Measurements from ENCODE around the gene NEDD8. TPM values are rescaled to one million over a fixed set of nuclear protein-coding genes. Genes with fewer than 3 reads are reported as not detected.
"Not testable (repeated sequence)": the region's sequence is repeated elsewhere in the genome, so short reads cannot be mapped to it uniquely, and the experiment has no call there.

Gene NEDD8
- polyA plus RNA-seq, 1 donor from 2014 or later, result 431 TPM

DNA sequence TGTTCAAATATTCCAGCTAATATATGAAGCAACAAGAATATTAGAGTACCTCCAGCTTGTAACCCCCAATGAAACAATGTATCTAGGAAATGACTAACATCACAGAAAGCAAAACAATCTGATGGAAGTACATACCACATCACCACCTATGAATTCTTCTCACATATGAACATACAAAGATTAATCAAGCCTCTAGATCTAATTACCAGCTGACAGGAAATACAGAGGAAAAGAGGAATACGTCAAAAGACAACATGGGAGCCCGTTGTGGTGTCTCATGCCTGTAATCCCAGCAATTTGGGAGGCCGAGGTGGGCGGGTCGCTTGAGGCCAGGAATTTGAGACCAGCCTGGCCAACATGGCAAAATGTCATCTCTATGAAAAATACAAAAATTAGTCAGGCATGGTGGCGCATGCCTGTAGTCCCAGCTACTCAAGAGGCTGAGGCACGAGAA is 7.5 kb downstream of the NEDD8 start:
- Histone ChIP-seq H3F3A (ENCODE audit: insufficient read depth, low read length, poor library complexity, severe bottlenecking) (no peaks in the 10 kb centered on the region), H3K4me2 (ENCODE audit: low read length) (no peak overlapping the region), H3K27me3 (ENCODE audit: insufficient read depth, low read depth, low read length) (no peaks in the 10 kb centered on the region), H3K36me3 (ENCODE audit: insufficient read depth, low read length) (no peaks in the 10 kb centered on the region), H3K9me2 (ENCODE audit: insufficient read depth, low read length) (no peaks in the 10 kb centered on the region), H3K9me3 (ENCODE audit: low read length) (no peaks in the 10 kb centered on the region), H3K4me3 (ENCODE audit: low read length) (no peak overlapping the region), H4K20me1 (ENCODE audit: insufficient read depth) (no peaks in the 10 kb centered on the region), H3K27ac (ENCODE audit: low read length) (no peak overlapping the region), H3K79me2 (replicated peaks; ENCODE audit: insufficient read depth, low read length) (peaks cover 16% of the 10 kb centered on the region), H3K9ac (ENCODE audit: low read length) (no peak overlapping the region), H2AFZ (ENCODE audit: low read depth, low read length) (no peak overlapping the region)
- no peak for TF ChIP-seq MXI1 (conservative IDR thresholded peaks at IDR 0.05; ENCODE audit: poor library complexity, severe bottlenecking)
- no peak for TF ChIP-seq SMC3 (conservative IDR thresholded peaks at IDR 0.05; ENCODE audit: poor library complexity)
- no peak for TF ChIP-seq RAD21 (conservative IDR thresholded peaks at IDR 0.05)
- TF ChIP-seq EP300 (conservative IDR thresholded peaks at IDR 0.05; ENCODE audit: poor library complexity, severe bottlenecking), result no peak
- no peak for TF ChIP-seq TAF1 (IDR thresholded peaks at IDR 0.05; ENCODE audit: low read depth)
- TF ChIP-seq POLR2AphosphoS5 (IDR thresholded peaks at IDR 0.05), result no peak
- TF ChIP-seq, protein P1, sequence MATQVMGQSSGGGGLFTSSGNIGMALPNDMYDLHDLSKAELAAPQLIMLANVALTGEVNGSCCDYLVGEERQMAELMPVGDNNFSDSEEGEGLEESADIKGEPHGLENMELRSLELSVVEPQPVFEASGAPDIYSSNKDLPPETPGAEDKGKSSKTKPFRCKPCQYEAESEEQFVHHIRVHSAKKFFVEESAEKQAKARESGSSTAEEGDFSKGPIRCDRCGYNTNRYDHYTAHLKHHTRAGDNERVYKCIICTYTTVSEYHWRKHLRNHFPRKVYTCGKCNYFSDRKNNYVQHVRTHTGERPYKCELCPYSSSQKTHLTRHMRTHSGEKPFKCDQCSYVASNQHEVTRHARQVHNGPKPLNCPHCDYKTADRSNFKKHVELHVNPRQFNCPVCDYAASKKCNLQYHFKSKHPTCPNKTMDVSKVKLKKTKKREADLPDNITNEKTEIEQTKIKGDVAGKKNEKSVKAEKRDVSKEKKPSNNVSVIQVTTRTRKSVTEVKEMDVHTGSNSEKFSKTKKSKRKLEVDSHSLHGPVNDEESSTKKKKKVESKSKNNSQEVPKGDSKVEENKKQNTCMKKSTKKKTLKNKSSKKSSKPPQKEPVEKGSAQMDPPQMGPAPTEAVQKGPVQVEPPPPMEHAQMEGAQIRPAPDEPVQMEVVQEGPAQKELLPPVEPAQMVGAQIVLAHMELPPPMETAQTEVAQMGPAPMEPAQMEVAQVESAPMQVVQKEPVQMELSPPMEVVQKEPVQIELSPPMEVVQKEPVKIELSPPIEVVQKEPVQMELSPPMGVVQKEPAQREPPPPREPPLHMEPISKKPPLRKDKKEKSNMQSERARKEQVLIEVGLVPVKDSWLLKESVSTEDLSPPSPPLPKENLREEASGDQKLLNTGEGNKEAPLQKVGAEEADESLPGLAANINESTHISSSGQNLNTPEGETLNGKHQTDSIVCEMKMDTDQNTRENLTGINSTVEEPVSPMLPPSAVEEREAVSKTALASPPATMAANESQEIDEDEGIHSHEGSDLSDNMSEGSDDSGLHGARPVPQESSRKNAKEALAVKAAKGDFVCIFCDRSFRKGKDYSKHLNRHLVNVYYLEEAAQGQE (IDR thresholded peaks at IDR 0.05; ENCODE audit: borderline replicate concordance), result no peak
- TF ChIP-seq EZH2 (IDR thresholded peaks at IDR 0.05; ENCODE audit: borderline replicate concordance, insufficient read depth, low read length, poor library complexity, severe bottlenecking), result no peak
- TF ChIP-seq, protein P2, sequence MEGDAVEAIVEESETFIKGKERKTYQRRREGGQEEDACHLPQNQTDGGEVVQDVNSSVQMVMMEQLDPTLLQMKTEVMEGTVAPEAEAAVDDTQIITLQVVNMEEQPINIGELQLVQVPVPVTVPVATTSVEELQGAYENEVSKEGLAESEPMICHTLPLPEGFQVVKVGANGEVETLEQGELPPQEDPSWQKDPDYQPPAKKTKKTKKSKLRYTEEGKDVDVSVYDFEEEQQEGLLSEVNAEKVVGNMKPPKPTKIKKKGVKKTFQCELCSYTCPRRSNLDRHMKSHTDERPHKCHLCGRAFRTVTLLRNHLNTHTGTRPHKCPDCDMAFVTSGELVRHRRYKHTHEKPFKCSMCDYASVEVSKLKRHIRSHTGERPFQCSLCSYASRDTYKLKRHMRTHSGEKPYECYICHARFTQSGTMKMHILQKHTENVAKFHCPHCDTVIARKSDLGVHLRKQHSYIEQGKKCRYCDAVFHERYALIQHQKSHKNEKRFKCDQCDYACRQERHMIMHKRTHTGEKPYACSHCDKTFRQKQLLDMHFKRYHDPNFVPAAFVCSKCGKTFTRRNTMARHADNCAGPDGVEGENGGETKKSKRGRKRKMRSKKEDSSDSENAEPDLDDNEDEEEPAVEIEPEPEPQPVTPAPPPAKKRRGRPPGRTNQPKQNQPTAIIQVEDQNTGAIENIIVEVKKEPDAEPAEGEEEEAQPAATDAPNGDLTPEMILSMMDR (IDR thresholded peaks at IDR 0.05; ENCODE audit: poor library complexity, severe bottlenecking), result no peak

DNA sequence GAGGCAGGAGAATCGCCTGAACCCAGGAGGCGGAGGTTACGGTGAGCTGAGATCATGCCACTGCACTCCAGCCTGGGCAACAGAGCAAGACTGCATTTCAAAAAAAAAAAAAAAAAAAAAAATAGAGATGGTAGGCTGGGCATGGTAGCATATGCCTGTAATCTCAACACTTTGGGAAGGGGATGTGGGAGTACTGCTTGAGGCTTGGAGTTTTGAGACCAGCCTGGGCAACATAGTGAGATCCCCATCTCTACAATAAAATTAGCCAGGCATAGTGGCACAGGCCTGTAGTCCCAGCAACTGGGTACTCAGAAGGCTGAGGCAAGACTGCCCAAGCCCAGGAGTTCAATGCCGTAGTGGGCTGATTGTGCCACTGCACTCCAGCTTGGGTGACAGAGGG is 9.2 kb downstream of the NEDD8 start:
- H4K20me1 ChIP-seq (ENCODE audit: insufficient read depth); H3K79me2 ChIP-seq (replicated peaks; ENCODE audit: insufficient read depth, low read length); H3K27ac ChIP-seq (ENCODE audit: low read length); H3K9ac ChIP-seq (ENCODE audit: low read length); H2AFZ ChIP-seq (ENCODE audit: low read depth, low read length); H3F3A ChIP-seq (ENCODE audit: insufficient read depth, low read length, poor library complexity, severe bottlenecking); H3K36me3 ChIP-seq (ENCODE audit: insufficient read depth, low read length); H3K4me2 ChIP-seq (ENCODE audit: low read length); H3K4me3 ChIP-seq (ENCODE audit: low read length); H3K9me3 ChIP-seq (ENCODE audit: low read length); H3K27me3 ChIP-seq (ENCODE audit: insufficient read depth, low read depth, low read length); H3K9me2 ChIP-seq (ENCODE audit: insufficient read depth, low read length): not testable (repeated sequence)

DNA sequence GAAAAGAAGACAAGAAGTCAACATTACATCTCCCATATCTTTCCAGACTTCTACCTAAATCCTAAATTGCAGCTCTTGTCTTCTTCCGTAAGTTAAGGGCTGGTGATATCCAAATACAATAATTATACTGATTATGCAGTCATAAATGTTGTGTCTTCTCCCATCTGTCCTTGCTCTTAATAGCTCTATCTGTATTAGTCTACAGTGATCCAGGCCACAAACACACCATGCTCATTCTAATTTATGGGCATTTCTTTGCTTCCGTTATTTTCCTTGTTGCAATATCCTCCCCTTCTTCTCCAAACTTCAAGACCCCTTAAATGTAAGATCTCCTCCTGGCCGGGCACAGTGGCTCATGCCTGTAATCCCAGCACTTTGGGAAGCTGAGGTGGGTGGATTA is 12.6 kb downstream of the NEDD8 start:
- H3K27me3 ChIP-seq (ENCODE audit: insufficient read depth, low read depth, low read length), result no peaks in the 10 kb centered on the region
- H3K36me3 ChIP-seq (ENCODE audit: insufficient read depth, low read length), result no peaks in the 10 kb centered on the region
- H3K9me2 ChIP-seq (ENCODE audit: insufficient read depth, low read length), result no peaks in the 10 kb centered on the region
- no peaks in the 10 kb centered on the region for H3F3A ChIP-seq (ENCODE audit: insufficient read depth, low read length, poor library complexity, severe bottlenecking)
- H3K4me3 ChIP-seq (ENCODE audit: low read length), result no peak overlapping the region
- H3K9ac ChIP-seq (ENCODE audit: low read length), result no peak overlapping the region
- H3K9me3 ChIP-seq (ENCODE audit: low read length), result no peaks in the 10 kb centered on the region
- H3K4me2 ChIP-seq (ENCODE audit: low read length), result no peak overlapping the region
- TF ChIP-seq RAD21 (conservative IDR thresholded peaks at IDR 0.05) (no peak), SMC3 (conservative IDR thresholded peaks at IDR 0.05; ENCODE audit: poor library complexity) (no peak), MXI1 (conservative IDR thresholded peaks at IDR 0.05; ENCODE audit: poor library complexity, severe bottlenecking) (no peak), POLR2AphosphoS5 (IDR thresholded peaks at IDR 0.05) (no peak), EZH2 (IDR thresholded peaks at IDR 0.05; ENCODE audit: borderline replicate concordance, insufficient read depth, low read length, poor library complexity, severe bottlenecking) (no peak), EP300 (conservative IDR thresholded peaks at IDR 0.05; ENCODE audit: poor library complexity, severe bottlenecking) (no peak), TAF1 (IDR thresholded peaks at IDR 0.05; ENCODE audit: low read depth) (no peak)
- TF ChIP-seq, protein P2 (IDR thresholded peaks at IDR 0.05; ENCODE audit: poor library complexity, severe bottlenecking), result no peak
- TF ChIP-seq, protein P1 (IDR thresholded peaks at IDR 0.05; ENCODE audit: borderline replicate concordance), result no peak
- H3K79me2 ChIP-seq (replicated peaks; ENCODE audit: insufficient read depth, low read length), result peaks cover 2% of the 10 kb centered on the region
- no peaks in the 10 kb centered on the region for H4K20me1 ChIP-seq (ENCODE audit: insufficient read depth)
- no peak overlapping the region for H2AFZ ChIP-seq (ENCODE audit: low read depth, low read length)
- no peak overlapping the region for H3K27ac ChIP-seq (ENCODE audit: low read length)
